HUES6 (cell line): ENCODE measurements around the gene PDLIM1.

Experiments
- H3K27ac ChIP-seq: 2 replicates; pipeline ENCODE4 v1.7.0; 2013; ENCODE audit warnings: low read depth, mild to moderate bottlenecking, low read length, inconsistent platforms
- H3K27me3 ChIP-seq: 2 replicates; pipeline ENCODE4 v1.6.1; 2013; ENCODE audit warnings: low read length; ENCODE audit not compliant: control insufficient read depth, insufficient read depth
- H3K36me3 ChIP-seq: 2 replicates; pipeline ENCODE4 v1.6.1; 2013; ENCODE audit warnings: low read length; ENCODE audit not compliant: control insufficient read depth, insufficient read depth
- H3K4me1 ChIP-seq: 2 replicates; pipeline ENCODE4 v1.6.1; 2013; ENCODE audit warnings: low read length; ENCODE audit not compliant: control insufficient read depth, insufficient read depth
- H3K4me3 ChIP-seq: 2 replicates; pipeline ENCODE4 v1.5.1; 2013; ENCODE audit warnings: low read depth, low read length
- H3K9ac ChIP-seq: one replicate; pipeline ENCODE4 v1.6.1; 2013; ENCODE audit warnings: mild to moderate bottlenecking, low read length
- H3K9me3 ChIP-seq: 2 replicates; pipeline ENCODE4 v1.6.1; 2013; ENCODE audit warnings: low read depth, low read length; ENCODE audit not compliant: control insufficient read depth, insufficient read depth

The PDLIM1 gene, protein sequence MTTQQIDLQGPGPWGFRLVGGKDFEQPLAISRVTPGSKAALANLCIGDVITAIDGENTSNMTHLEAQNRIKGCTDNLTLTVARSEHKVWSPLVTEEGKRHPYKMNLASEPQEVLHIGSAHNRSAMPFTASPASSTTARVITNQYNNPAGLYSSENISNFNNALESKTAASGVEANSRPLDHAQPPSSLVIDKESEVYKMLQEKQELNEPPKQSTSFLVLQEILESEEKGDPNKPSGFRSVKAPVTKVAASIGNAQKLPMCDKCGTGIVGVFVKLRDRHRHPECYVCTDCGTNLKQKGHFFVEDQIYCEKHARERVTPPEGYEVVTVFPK

DNA sequence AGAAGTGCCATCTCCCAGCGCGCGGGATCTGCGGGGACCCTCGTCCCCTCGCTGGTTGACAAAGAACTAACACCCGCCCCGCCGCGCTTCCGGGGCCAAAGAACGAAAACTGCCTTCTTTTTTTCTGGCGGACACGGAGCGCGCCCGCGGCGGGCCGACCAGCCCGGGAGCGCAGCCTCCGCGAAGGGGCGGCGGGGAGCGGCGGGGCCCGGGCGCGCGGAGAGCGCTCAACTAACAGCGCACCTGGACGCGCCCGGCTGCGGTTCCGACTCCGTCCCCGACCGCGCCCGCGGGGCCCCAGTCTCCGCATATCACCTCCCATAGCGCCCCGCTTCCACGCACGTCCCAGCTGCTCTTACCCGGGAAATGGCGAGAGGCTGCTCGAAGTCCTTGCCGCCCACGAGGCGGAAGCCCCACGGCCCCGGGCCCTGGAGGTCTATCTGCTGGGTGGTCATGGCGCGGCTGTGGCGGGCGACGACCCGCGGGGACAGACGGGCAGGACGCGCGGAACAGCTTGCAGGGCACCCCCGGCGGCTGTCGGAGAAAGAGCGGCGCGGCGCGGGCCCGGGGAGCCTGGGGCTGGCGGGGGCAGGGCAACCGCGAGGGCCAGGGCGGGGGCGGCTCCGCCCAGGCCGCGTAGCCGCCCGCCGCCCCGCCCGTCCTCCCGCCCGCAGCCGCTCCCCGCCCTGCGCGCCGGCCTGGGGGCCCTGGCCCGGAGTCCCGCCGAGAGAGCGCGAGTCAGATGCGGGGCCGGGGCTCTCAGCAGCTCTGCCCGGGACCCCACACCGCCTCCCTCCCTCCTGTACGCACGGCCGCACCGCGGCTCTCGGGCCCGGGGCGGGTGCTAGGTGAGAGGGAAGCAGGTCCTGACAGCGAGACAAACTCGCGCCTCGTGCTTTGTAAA is at the start of gene PDLIM1:
PDLIM1 (minus strand) TSS at position 543 of the 904 bp plus-strand sequence; CDS start at position 455, 88 bp downstream.
- Histone ChIP-seq H3K9me3 (no peaks in the 10 kb centered on the region), H3K36me3 (0 out of 2 replicates have a peak, but pooled peaks cover 9% of the 10 kb centered on the region), H3K4me3 (peak within 1 kb of the TSS; percentile 94), H3K27me3 (peaks cover 13% of the 10 kb centered on the region), H3K9ac (peak within 1 kb of the TSS; percentile 94), H3K4me1 (peaks cover 55% of the 10 kb centered on the region), H3K27ac (peak within 1 kb of the TSS; percentile 88)

DNA sequence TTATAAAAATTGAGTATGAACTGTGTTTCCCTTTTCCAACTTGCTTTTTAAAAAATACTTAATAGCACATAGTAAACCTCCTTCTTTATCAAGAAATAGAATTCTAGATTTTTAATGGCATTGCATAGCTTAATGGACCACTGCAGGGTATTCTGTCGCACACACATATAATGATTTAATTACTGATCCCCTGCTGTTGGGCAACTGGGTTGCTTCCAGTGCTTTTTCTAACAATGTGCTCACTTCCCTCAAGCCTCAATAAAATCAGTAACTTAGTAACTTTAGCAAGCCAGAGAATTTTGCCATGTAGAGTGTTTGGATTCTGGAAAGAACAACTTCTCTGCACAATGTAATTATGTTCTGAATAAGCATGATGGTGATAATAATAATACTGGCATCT is 49.1 kb upstream of the PDLIM1 start:
- Histone ChIP-seq H3K4me3 (no peak overlapping the region), H3K4me1 (peaks cover 7% of the 10 kb centered on the region; the same call in 1 of the 2 replicates), H3K9me3 (no peaks in the 10 kb centered on the region), H3K36me3 (peaks cover 16% of the 10 kb centered on the region), H3K27ac (no peak overlapping the region), H3K27me3 (no peaks in the 10 kb centered on the region), H3K9ac (no peak overlapping the region)

DNA sequence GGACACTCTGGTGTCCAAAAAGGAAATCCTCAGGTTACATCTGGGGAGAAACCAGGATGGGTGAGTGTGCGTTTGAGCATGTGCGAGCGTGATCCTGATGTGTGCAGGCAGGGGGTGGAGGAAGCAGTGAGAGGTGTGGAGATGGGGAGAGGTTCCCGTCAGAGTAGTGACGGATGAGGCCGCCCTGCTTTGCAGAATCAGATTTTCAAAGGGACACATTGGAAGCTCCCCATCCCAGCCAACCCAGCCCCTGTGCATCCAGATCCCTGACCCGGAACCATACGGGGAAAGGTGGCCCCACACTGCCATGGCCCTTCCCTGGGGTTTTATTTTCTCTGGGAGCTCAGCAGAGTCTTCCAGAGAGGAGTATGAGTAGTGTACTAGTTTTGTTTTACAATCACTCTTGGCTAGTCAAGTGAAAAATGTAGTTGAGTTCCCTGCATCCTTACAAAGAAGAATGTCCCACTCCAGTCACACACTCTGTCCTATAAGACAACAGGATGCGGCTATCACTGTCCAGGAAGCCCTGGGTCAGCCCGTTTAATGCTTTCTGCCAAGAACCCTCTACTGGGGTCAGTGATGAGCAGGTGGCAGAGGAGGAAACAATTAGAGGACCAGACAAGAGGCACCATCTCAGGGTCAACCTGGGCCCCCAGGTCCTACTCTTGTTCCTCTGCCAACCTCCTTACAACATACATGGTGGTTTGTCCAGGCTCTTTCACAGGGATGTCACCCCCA is 46.8 kb upstream of the PDLIM1 start:
- no peak overlapping the region for H3K4me3 ChIP-seq
- peaks cover 7% of the 10 kb centered on the region; the same call in 1 of the 2 replicates for H3K4me1 ChIP-seq
- H3K36me3 ChIP-seq: peaks cover 16% of the 10 kb centered on the region
- H3K9ac ChIP-seq: no peak overlapping the region
- no peak overlapping the region for H3K27ac ChIP-seq
- no peaks in the 10 kb centered on the region for H3K9me3 ChIP-seq
- H3K27me3 ChIP-seq: no peaks in the 10 kb centered on the region

DNA sequence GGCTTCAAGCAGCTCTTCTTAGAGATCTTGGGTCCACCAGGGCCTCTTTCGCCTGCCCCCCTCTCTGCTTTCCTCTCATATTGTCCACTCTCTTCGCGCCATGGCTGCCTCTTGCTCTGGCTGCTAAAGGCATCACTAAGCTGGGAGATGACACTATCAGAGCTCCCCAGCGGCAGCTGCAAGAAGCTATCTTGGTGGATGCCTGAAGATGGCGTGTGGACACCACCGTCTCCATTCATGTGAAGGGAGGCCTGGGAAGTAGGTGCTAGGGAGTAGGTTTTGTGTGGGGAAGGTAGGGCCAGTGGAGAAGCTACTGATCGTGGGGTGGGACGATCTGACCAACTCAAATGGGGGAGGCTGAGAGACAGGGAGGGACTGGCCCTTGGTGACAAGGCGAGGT is 45.9 kb upstream of the PDLIM1 start:
- Histone ChIP-seq H3K27me3 (no peaks in the 10 kb centered on the region), H3K9me3 (no peaks in the 10 kb centered on the region), H3K4me3 (no peak overlapping the region), H3K4me1 (peaks cover 7% of the 10 kb centered on the region; the same call in 1 of the 2 replicates), H3K36me3 (peaks cover 16% of the 10 kb centered on the region), H3K27ac (no peak overlapping the region), H3K9ac (no peak overlapping the region)

DNA sequence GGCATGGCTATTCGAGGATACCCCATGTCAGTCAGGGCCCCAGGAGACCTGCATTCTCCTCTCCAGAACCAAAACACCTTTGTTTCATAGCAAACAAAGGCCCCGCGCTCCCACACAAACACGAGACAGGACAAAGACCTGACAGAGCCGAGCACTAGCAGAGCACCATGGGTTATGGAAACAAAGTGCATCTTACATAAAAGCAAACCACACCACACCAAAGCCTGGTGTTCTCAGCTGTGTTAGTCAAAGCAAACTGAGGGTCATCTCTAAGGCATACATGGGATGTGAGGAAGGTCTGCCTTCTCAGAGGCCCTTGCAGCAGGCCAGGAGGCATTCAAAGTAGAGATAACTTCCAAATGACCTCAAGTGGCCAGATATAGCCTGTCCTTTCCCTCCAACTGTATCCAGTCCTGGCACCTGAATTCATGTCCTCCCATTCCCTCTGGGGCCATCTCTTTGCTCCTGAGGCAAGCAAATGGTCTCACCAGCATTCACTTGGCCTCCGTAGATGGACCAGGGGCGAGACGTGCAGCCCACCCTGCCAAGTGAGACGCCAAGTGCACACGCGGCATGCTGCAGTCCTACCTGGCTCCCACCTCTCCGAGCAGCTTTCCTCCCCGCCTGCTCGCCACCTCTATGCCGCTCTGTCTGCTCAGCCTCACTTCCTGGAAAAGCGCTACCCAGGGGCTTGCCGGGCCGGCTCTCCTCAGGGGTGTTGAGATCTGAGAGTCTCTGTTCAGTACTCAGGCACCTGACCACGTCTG is 45.3 kb upstream of the PDLIM1 start:
- Histone ChIP-seq H3K4me3 (no peak overlapping the region), H3K4me1 (peaks cover 7% of the 10 kb centered on the region; the same call in 1 of the 2 replicates), H3K27ac (no peak overlapping the region), H3K9me3 (no peaks in the 10 kb centered on the region), H3K9ac (no peak overlapping the region), H3K27me3 (no peaks in the 10 kb centered on the region), H3K36me3 (peaks cover 18% of the 10 kb centered on the region)

DNA sequence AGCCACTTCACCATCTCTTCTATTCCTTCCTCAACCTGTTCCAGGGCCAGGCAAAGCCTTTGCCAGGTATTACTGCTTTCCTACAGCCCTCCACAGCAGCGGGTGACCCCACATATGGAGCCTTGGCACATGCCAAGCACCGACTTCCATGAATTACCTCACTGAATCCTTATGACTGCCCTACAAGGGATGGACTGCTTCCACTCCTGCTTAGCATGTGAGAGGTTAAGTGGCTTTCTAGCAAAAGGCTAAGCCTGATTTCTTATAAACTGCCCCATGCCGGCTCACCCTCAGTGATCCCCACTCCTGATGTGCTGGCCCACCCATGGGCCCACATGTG is 44.0 kb upstream of the PDLIM1 start:
- Histone ChIP-seq H3K36me3 (peaks cover 20% of the 10 kb centered on the region), H3K27ac (no peak overlapping the region), H3K4me3 (no peak overlapping the region), H3K4me1 (peaks cover 7% of the 10 kb centered on the region; the same call in 1 of the 2 replicates), H3K9me3 (no peaks in the 10 kb centered on the region), H3K27me3 (no peaks in the 10 kb centered on the region), H3K9ac (no peak overlapping the region)

DNA sequence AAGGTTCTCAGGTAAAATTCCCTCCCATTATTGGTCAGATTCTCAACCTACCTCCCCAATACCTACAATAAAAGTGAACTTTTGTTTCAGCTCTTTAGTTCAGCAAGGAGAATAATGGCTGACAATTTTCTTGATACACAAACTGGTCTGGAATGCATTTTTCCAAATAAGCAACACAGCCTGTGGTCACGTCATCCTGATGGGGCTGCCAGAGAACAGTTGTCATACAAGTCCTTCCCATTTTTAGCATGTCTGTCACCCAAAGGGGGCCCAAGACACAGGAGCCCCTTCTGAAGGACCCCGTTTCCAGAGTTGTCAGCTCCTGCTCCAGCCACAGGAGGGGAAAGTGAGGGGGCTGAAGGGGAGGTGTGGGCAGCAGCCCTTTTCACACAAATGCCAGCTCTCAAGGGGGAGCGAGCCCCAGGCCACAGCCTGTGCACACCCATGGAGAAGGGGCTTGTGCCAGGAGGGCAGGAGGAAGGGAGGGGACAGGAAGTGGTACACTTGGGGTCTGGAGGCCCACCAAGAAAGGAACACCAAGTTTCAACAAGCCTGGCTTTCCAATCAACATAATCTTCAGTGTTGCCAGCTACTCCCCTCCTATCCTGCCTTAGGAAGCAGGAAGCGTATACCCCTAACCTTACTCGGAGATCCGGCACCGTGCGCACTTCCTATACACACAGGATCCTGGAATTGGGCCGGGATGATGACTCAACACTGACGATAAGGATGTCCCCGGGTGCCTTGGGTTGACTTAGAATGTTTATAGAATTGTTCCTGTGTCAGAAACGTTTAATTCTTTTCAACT is 43.4 kb upstream of the PDLIM1 start:
- Histone ChIP-seq H3K4me1 (peaks cover 10% of the 10 kb centered on the region; the same call in 1 of the 2 replicates), H3K4me3 (no peak overlapping the region), H3K27me3 (no peaks in the 10 kb centered on the region), H3K9ac (no peak overlapping the region), H3K27ac (no peak overlapping the region), H3K36me3 (peaks cover 18% of the 10 kb centered on the region), H3K9me3 (no peaks in the 10 kb centered on the region)

DNA sequence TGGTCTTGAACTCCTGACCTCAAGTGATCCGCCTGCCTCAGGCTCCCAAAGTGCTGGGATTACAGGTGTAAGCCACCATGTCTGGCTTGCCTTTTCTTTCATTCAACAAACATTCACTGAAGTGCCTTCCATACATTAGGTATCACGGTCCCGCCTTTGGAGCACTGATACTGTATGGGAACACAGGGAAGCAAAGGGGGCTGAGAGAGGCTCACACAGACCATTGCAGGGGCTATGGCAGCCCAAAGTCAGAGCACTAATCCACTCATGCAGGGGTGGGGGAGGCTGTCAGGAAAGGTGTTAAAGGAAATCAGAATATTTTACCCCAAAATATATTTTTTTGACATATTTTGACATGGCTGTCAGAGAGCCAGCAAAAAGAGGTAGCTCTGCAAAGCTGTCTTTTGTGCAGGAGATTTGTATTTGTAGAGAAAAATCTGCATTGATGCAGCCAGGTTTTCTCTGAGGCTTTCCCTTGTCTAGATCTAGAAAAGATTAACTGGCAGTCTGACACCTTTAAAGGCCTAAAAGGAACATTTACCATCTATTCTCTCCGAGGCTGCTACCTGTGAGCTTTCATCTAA is 42.0 kb upstream of the PDLIM1 start:
- H3K36me3 ChIP-seq: peaks cover 10% of the 10 kb centered on the region; the same call in 1 of the 2 replicates
- H3K4me1 ChIP-seq: peaks cover 10% of the 10 kb centered on the region; the same call in 1 of the 2 replicates
- H3K4me3 ChIP-seq: no peak overlapping the region
- H3K9ac ChIP-seq: no peak overlapping the region
- no peaks in the 10 kb centered on the region for H3K27me3 ChIP-seq
- H3K27ac ChIP-seq: no peak overlapping the region
- no peaks in the 10 kb centered on the region for H3K9me3 ChIP-seq

DNA sequence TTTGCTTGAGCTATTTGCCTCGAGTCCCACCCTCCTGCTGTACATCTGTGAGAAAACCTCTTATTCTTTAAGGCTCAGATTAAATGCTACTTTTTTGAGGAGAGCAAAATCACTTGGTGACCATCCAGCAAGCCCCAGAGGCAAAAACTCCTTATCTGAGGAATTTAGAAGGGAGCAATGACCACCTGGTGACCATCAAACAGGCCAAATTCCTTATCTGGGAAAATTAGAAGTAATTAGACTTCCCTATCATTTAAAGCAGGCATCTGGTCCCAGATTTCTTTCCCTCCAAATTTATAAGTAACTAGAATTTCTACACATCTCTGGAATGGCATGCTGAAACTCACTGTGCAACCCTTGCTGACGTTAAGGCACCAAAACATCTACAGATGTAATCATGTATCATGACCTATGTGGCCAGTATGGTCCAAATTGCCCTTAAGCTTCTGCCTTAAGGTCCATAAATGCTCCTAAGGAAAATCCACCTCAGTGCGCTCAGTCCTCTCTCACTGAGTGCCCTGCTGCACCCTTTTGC is 40.9 kb upstream of the PDLIM1 start:
- Histone ChIP-seq H3K4me1 (peaks cover 10% of the 10 kb centered on the region; the same call in 1 of the 2 replicates), H3K9ac (no peak overlapping the region), H3K4me3 (no peak overlapping the region), H3K36me3 (peaks cover 8% of the 10 kb centered on the region; the same call in 1 of the 2 replicates), H3K27ac (no peak overlapping the region), H3K9me3 (no peaks in the 10 kb centered on the region), H3K27me3 (no peaks in the 10 kb centered on the region)
